Tibial nerve (tissue), 4 donors: ENCODE results near the gene ANXA9. TPM values are rescaled to one million over a fixed set of nuclear protein-coding genes. Genes with fewer than 3 reads are reported as not detected.
A peak's percentile ranks its signal among the peaks of the same experiment; 100 is the strongest.

Experiments
- DNase-seq, 2 donors: peaks; one replicate each; pipeline ENCODE4 v3.0.0-alpha.2; 2019; ENCODE audit warnings: low spot score in 2 of 2
- H3K27ac ChIP-seq, 4 donors: fragments of 200-600 bp; sonication (generic) in 3 of 4; one replicate each; pipeline ENCODE4 v1.5.1; 2017 to 2019; ENCODE audit warnings: mild to moderate bottlenecking in 1 of 4
- H3K27me3 ChIP-seq, 2 donors: fragments of 200-600 bp; sonication (generic) in 1 of 2; one replicate each; pipeline versions ENCODE4 v1.5.1 to v1.6.0; 2017 to 2019
- H3K36me3 ChIP-seq, 3 donors: fragments of 200-600 bp; sonication (generic); one replicate each; pipeline ENCODE4 v1.5.1; 2018 to 2019
- H3K4me1 ChIP-seq, 4 donors: fragments of 200-600 bp; sonication (generic) in 3 of 4; one replicate each; pipeline ENCODE4 v1.5.1; 2017 to 2019
- H3K4me3 ChIP-seq, 4 donors: fragments of 200-600 bp; sonication (generic) in 3 of 4; one replicate each; pipeline ENCODE4 v1.5.1; 2017 to 2019; ENCODE audit warnings: mild to moderate bottlenecking in 1 of 4, moderate library complexity in 1 of 4
- H3K9me3 ChIP-seq, 4 donors: fragments of 200-600 bp; sonication (generic) in 3 of 4; one replicate each; pipeline ENCODE4 v1.5.1; 2017 to 2019
- EP300 ChIP-seq, 2 donors: sonication (generic); formaldehyde crosslinking; IDR thresholded peaks; one replicate each; pipeline ENCODE4 v1.6.1; 2017; ENCODE audit warnings: antibody characterized with exemption in 2 of 2, mild to moderate bottlenecking in 1 of 2
- POLR2A ChIP-seq, 2 donors: fragments of 450-650 bp; IDR thresholded peaks; one replicate each; pipeline ENCODE4 v1.6.1; 2017; ENCODE audit warnings: antibody characterized with exemption in 2 of 2, mild to moderate bottlenecking in 2 of 2, moderate library complexity in 2 of 2
- WGBS, 2 donors: methylation state at CpG; one replicate each; pipeline ENCODE4 v1.1.5; 2018; 5-methylcytosine and 5-hydroxymethylcytosine counted together
- total RNA-seq, 4 donors: library from RNA; depleted of rRNA; stranded (reverse); fragments of >200 nt; gene quantifications; one replicate each; pipeline ENCODE4 v1.1.0, GENCODE V29; 2016
- TF ChIP-seq, protein P1 (sequence below), 5 experiments: fragments of 200-600 bp in 3 of 5; fragments of 450-650 bp in 2 of 5; sonication (generic) in 3 of 5; IDR thresholded peaks; one replicate each; pipeline ENCODE4 v1.5.1; 2016 to 2019; ENCODE audit warnings: antibody characterized with exemption in 5 of 5, mild to moderate bottlenecking in 3 of 5, moderate library complexity in 2 of 5

The ANXA9 gene, protein sequence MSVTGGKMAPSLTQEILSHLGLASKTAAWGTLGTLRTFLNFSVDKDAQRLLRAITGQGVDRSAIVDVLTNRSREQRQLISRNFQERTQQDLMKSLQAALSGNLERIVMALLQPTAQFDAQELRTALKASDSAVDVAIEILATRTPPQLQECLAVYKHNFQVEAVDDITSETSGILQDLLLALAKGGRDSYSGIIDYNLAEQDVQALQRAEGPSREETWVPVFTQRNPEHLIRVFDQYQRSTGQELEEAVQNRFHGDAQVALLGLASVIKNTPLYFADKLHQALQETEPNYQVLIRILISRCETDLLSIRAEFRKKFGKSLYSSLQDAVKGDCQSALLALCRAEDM
- total RNA-seq, result 10 to 100 TPM in 2 of 4 donors, 1 to 10 TPM in 2; 2.1 to 12.2 (median 7.8) TPM

DNA sequence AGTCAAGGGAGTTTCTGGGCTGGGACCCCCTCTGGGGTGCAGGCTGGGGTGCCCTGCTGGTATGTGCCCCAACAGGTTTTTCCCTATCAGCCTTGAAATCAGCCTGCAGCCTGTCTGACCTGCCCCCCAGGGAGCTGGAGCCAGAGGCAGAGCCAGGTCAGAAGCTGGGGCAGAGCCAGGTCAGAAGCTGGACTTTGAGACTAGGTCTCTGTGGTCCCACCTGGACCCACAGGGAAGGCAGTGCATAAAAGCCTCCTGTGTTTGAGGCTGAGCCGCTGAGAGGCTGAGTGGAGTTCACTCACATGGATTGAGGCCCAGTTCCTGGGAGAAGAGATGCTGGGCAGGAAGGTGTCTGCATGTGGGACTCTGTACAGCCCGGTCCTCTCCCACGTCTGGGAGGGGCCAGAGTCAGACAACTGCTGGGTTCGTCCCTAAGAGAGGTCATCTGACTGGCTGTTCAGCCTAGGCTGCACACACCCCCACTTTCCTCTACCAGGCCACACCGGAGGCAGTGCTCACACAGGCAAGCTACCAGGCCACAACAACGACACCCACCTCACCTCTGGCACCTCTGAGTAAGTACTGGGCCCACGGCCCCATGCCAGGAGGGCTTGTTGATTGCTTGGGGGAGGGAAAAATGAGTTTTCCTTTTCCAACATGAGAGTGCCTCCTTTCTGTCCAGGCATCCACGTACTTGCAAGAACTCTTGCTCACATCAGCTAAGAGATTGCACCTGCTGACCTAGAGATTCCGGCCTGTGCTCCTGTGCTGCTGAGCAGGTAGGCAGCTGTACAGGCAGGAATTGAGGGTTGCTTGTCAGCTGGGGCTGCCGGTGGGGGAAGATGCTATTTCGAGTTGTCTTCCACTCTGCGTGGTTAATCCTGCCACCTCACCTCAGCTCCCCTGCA, at the start of gene ANXA9:
Gene ANXA9 (plus strand): TSS at position 488 of the 908 bp plus-strand sequence. CDS start 814 bp downstream, outside the sequence.
- 59 to 63% methylated on average over 11 to 12 of the region's 12 CpGs for WGBS, 2 donors
- DNase-seq, result no peak
- peak within 1 kb of the TSS in 2 of 4 donors; percentile 32 to 60 for H3K27ac ChIP-seq
- H3K27me3 ChIP-seq, result no peaks in the 10 kb centered on the region
- TF ChIP-seq EP300 (IDR thresholded peaks at IDR 0.05) (no peak), POLR2A (IDR thresholded peaks at IDR 0.05) (peak in 1 of 2 donors; percentile 32)
- no peak within 1 kb of the TSS for H3K4me3 ChIP-seq
- H3K4me1 ChIP-seq, result peaks cover 0 to 55% (median 24%) of the 10 kb centered on the region in 4 donors
- no peaks in the 10 kb centered on the region for H3K36me3 ChIP-seq
- no peaks in the 10 kb centered on the region for H3K9me3 ChIP-seq

DNA sequence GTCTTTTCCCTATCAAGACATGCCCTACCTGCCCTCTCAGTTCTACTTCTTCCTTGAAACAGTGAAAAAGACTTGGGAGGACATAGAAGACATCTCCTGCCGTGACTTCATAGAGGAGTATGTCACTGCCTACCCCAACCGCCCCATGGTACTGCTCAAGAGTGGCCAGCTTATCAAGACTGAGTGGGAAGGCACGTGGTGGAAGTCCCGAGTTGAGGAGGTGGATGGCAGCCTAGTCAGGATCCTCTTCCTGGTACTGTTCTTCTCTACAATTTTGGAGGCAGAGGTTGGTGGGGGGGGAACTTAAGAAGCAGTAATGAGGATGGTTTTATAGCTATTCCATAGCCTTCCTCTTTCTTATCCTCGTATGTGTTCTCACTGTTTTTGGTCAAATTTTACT, 37.2 kb upstream of the ANXA9 start:
- WGBS, 2 donors, result 90 to 92% methylated on average over 5 of the region's 5 CpGs
- H3K4me1 ChIP-seq, result no peaks in the 10 kb centered on the region

DNA sequence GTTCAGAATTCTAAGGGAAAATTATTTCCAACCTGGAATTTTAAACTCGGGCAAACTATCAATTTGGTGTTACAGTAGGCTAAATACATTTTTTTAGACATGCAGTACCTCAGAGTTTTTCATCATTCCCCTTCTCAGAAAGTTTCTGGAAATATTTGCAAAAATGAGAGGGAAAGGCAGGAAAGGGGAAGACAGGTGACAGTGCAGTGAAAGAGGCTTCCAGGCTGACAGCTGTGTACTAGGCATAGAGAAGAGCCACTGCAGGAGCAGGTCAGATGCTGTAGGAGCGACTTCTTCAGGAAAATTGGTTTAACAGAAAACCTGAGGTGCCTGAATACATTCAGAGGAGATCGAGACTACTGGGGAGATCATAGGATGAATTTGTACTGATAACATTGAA, 27.4 kb upstream of the ANXA9 start:
- DNase-seq, result no peak
- TF ChIP-seq EP300 (IDR thresholded peaks at IDR 0.05) (no peak), POLR2A (IDR thresholded peaks at IDR 0.05) (no peak)
- TF ChIP-seq, protein P1, sequence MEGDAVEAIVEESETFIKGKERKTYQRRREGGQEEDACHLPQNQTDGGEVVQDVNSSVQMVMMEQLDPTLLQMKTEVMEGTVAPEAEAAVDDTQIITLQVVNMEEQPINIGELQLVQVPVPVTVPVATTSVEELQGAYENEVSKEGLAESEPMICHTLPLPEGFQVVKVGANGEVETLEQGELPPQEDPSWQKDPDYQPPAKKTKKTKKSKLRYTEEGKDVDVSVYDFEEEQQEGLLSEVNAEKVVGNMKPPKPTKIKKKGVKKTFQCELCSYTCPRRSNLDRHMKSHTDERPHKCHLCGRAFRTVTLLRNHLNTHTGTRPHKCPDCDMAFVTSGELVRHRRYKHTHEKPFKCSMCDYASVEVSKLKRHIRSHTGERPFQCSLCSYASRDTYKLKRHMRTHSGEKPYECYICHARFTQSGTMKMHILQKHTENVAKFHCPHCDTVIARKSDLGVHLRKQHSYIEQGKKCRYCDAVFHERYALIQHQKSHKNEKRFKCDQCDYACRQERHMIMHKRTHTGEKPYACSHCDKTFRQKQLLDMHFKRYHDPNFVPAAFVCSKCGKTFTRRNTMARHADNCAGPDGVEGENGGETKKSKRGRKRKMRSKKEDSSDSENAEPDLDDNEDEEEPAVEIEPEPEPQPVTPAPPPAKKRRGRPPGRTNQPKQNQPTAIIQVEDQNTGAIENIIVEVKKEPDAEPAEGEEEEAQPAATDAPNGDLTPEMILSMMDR (IDR thresholded peaks at IDR 0.05), result no peak
- H3K27me3 ChIP-seq, result no peaks in the 10 kb centered on the region
- WGBS, 2 donors, result 92 to 95% methylated on average over 3 of the region's 3 CpGs
- no peaks in the 10 kb centered on the region for H3K9me3 ChIP-seq
- no peak overlapping the region for H3K4me3 ChIP-seq
- peaks cover 0 to 99% (median 44%) of the 10 kb centered on the region in 3 donors for H3K36me3 ChIP-seq
- no peak overlapping the region for H3K27ac ChIP-seq
- no peaks in the 10 kb centered on the region for H3K4me1 ChIP-seq

More for the DNA sequence above, 37.2 kb upstream of the ANXA9 start:
- H3K4me3 ChIP-seq, result no peak overlapping the region
- DNase-seq, result no peak
- H3K27ac ChIP-seq, result no peak overlapping the region
- TF ChIP-seq, protein P1 (IDR thresholded peaks at IDR 0.05), result no peak
- TF ChIP-seq POLR2A (IDR thresholded peaks at IDR 0.05), result no peak
- no peak for TF ChIP-seq EP300 (IDR thresholded peaks at IDR 0.05)
- peaks cover 5 to 100% (median 57%) of the 10 kb centered on the region in 3 donors for H3K36me3 ChIP-seq
- no peaks in the 10 kb centered on the region for H3K27me3 ChIP-seq
- no peaks in the 10 kb centered on the region for H3K9me3 ChIP-seq

DNA sequence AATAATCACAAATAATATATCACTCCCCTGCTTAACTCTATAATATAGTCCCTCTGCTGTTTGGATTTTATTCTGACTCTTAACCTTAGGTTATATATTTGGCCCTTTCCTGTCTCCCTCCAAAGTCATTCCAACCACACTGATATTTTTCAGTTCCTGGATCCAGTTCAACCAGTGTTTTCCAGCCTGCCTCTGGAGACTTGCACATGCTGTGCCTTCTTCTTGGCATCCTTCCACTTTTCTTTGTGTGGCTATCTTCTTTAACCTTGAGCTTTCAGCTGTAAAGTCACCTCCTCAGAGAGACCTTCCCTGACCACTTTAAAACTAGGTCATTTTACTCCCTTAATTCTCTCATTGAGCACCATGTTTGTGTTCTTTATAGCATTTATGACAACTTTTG, 26.8 kb upstream of the ANXA9 start:
- TF ChIP-seq, protein P1 (IDR thresholded peaks at IDR 0.05), result no peak
- TF ChIP-seq EP300 (IDR thresholded peaks at IDR 0.05), result no peak
- TF ChIP-seq POLR2A (IDR thresholded peaks at IDR 0.05), result no peak
- Histone ChIP-seq H3K4me1 (no peaks in the 10 kb centered on the region), H3K27ac (peak overlapping the region in 1 of 4 donors; percentile 10), H3K27me3 (no peaks in the 10 kb centered on the region), H3K4me3 (no peak overlapping the region), H3K36me3 (peaks cover 0 to 99% (median 39%) of the 10 kb centered on the region in 3 donors), H3K9me3 (no peaks in the 10 kb centered on the region)
- DNase-seq, result no peak

DNA sequence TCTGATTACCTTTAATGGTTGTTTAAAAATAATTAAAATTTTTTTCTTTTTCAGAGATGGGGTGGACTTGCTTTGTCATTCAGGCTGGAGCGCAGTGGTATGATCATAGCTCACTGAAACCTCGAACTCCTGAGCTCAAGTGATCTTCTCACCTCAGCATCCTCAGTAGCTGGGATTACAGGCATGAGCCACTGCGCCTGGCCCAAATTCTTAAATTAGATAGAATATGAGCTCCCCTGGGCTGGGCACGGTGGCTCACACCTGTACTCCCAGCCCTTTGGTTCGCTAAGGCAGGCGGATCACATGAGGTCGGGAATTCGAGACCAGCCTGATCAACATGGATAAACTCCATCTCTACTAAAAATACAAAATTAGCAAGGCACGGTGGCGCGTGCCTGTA, 24.4 kb upstream of the ANXA9 start:
- Histone ChIP-seq H3K27ac (no peak overlapping the region), H3K4me3 (no peak overlapping the region), H3K27me3 (no peaks in the 10 kb centered on the region), H3K9me3 (no peaks in the 10 kb centered on the region), H3K36me3 (peaks cover 3 to 99% (median 28%) of the 10 kb centered on the region in 3 donors), H3K4me1 (no peaks in the 10 kb centered on the region)
- TF ChIP-seq EP300 (IDR thresholded peaks at IDR 0.05) (no peak), POLR2A (IDR thresholded peaks at IDR 0.05) (no peak)
- TF ChIP-seq, protein P1 (IDR thresholded peaks at IDR 0.05), result no peak
- 95 to 99% methylated on average over 11 of the region's 11 CpGs for WGBS, 2 donors
- DNase-seq, result no peak
